Tibial nerve (tissue), 4 donors: ENCODE data around the gene FOSL2. TPM values are rescaled to one million over a fixed set of nuclear protein-coding genes. Genes with fewer than 3 reads are reported as not detected.

ENCODE experiments used
- DNase-seq, 2 donors: peaks; one replicate each; pipeline ENCODE4 v3.0.0-alpha.2; 2019; ENCODE audit warnings: low spot score in 2 of 2
- H3K27ac ChIP-seq, 4 donors: fragments of 200-600 bp; sonication (generic) in 3 of 4; one replicate each; pipeline ENCODE4 v1.5.1; 2017 to 2019; ENCODE audit warnings: mild to moderate bottlenecking in 1 of 4
- H3K27me3 ChIP-seq, 2 donors: fragments of 200-600 bp; sonication (generic) in 1 of 2; one replicate each; pipeline versions ENCODE4 v1.5.1 to v1.6.0; 2017 to 2019
- H3K36me3 ChIP-seq, 3 donors: fragments of 200-600 bp; sonication (generic); one replicate each; pipeline ENCODE4 v1.5.1; 2018 to 2019
- H3K4me1 ChIP-seq, 4 donors: fragments of 200-600 bp; sonication (generic) in 3 of 4; one replicate each; pipeline ENCODE4 v1.5.1; 2017 to 2019
- H3K4me3 ChIP-seq, 4 donors: fragments of 200-600 bp; sonication (generic) in 3 of 4; one replicate each; pipeline ENCODE4 v1.5.1; 2017 to 2019; ENCODE audit warnings: mild to moderate bottlenecking in 1 of 4, moderate library complexity in 1 of 4
- H3K9me3 ChIP-seq, 4 donors: fragments of 200-600 bp; sonication (generic) in 3 of 4; one replicate each; pipeline ENCODE4 v1.5.1; 2017 to 2019
- CTCF ChIP-seq, 5 experiments: fragments of 200-600 bp in 3 of 5; fragments of 450-650 bp in 2 of 5; sonication (generic) in 3 of 5; IDR thresholded peaks; one replicate each; pipeline ENCODE4 v1.5.1; 2016 to 2019; ENCODE audit warnings: antibody characterized with exemption in 5 of 5, mild to moderate bottlenecking in 3 of 5, moderate library complexity in 2 of 5
- EP300 ChIP-seq, 2 donors: sonication (generic); formaldehyde crosslinking; IDR thresholded peaks; one replicate each; pipeline ENCODE4 v1.6.1; 2017; ENCODE audit warnings: antibody characterized with exemption in 2 of 2, mild to moderate bottlenecking in 1 of 2
- POLR2A ChIP-seq, 2 donors: fragments of 450-650 bp; IDR thresholded peaks; one replicate each; pipeline ENCODE4 v1.6.1; 2017; ENCODE audit warnings: antibody characterized with exemption in 2 of 2, mild to moderate bottlenecking in 2 of 2, moderate library complexity in 2 of 2
- WGBS, 2 donors: methylation state at CpG; one replicate each; pipeline ENCODE4 v1.1.5; 2018; 5-methylcytosine and 5-hydroxymethylcytosine counted together
- total RNA-seq, 4 donors: library from RNA; depleted of rRNA; stranded (reverse); fragments of >200 nt; gene quantifications; one replicate each; pipeline ENCODE4 v1.1.0, GENCODE V29; 2016

FOSL2 gene
- total RNA-seq, 4 donors from 2014 or later: 141 to 207 (median 190) TPM

- Histone ChIP-seq H3K9me3 (no peaks in the 10 kb centered on the region), H3K36me3 (no peaks in the 10 kb centered on the region), H3K27ac (no peak overlapping the region), H3K27me3 (no peaks in the 10 kb centered on the region), H3K4me1 (no peaks in the 10 kb centered on the region), H3K4me3 (no peak overlapping the region)
- TF ChIP-seq POLR2A (IDR thresholded peaks at IDR 0.05) (no peak), CTCF (IDR thresholded peaks at IDR 0.05) (no peak), EP300 (IDR thresholded peaks at IDR 0.05) (no peak)
- no peak for DNase-seq
- 51 to 53% methylated on average over 3 of the region's 3 CpGs for WGBS, 2 donors
These were observed 49.7 kb downstream of the FOSL2 start for GRCh38 chr2:28442328-28442727.

DNA sequence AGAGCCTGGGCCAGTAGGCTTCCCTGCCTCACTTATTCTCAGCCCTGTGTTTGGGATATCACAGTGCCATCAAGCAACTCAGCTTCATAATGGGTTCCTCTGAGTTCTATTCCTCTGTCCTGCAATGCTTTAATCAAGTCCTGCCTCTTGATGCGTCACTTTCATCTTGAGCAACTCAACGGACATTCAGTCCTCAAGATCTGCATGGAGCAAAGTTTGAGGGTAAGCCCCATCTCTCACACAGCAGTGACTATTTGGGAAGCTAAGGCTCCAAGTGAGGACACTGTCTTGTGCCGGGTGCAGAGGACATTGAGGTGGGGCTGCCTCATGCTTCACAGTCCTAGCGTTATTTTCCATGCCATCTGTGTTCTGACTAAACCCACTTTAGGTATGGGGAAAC is 52.3 kb downstream of the FOSL2 start:
- WGBS, 2 donors: 93 to 95% methylated on average over 4 of the region's 4 CpGs
- DNase-seq: no peak
- Histone ChIP-seq H3K27ac (no peak overlapping the region), H3K27me3 (no peaks in the 10 kb centered on the region), H3K4me3 (no peak overlapping the region), H3K4me1 (peaks cover 0 to 18% (median 4%) of the 10 kb centered on the region in 4 donors), H3K9me3 (no peaks in the 10 kb centered on the region), H3K36me3 (no peaks in the 10 kb centered on the region)
- TF ChIP-seq CTCF (IDR thresholded peaks at IDR 0.05) (no peak), EP300 (IDR thresholded peaks at IDR 0.05) (no peak), POLR2A (IDR thresholded peaks at IDR 0.05) (no peak)

DNA sequence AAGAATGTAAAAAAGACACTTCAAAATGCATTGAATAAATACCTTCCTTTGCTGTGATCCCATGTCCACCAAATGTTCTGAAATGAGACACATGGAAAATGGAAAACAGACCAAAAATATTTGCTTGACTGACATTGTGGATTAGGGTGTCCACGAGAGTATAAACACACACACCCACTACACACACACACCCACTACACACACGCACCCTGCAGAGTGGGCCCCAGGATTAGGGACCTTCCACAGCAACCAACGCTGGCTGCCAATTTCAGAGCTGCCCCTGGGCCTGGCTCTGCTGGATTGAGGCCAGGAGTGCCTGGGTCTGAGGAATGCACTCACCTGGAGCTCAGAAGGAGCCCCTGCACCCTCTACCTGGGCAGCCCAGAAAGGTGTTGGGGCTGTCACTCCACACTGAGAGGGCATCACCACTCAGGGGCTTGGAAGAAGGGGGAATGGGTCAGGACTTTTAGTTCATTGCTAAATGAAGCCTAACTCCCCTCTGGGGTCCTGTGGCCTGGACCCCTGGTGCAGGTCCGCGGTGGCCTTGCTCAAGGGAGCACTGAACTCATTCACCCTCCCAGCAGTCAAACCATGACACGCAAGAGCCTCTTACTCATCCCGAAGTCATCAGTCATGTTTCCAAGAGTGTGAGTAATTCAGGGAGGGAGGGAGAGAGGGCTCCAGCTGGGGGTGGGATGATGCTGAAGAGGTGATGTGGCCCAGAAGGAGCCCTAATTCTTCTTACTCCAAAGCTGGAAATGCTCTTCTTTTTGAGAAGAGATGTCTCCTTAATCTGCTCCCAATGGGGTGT is 53.0 kb downstream of the FOSL2 start:
- Histone ChIP-seq H3K36me3 (no peaks in the 10 kb centered on the region), H3K4me3 (no peak overlapping the region), H3K4me1 (peaks cover 0 to 18% (median 4%) of the 10 kb centered on the region in 4 donors), H3K27me3 (no peaks in the 10 kb centered on the region), H3K27ac (no peak overlapping the region), H3K9me3 (no peaks in the 10 kb centered on the region)
- DNase-seq: no peak
- no peak for TF ChIP-seq CTCF (IDR thresholded peaks at IDR 0.05)
- no peak for TF ChIP-seq POLR2A (IDR thresholded peaks at IDR 0.05)
- TF ChIP-seq EP300 (IDR thresholded peaks at IDR 0.05): no peak
- WGBS, 2 donors: 57 to 62% methylated on average over 5 to 6 of the region's 7 CpGs

- Histone ChIP-seq H3K4me1 (peaks cover 0 to 18% (median 4%) of the 10 kb centered on the region in 4 donors), H3K9me3 (no peaks in the 10 kb centered on the region), H3K27ac (no peak overlapping the region), H3K27me3 (no peaks in the 10 kb centered on the region), H3K36me3 (no peaks in the 10 kb centered on the region), H3K4me3 (no peak overlapping the region)
- DNase-seq: no peak
- no peak for TF ChIP-seq EP300 (IDR thresholded peaks at IDR 0.05)
- TF ChIP-seq POLR2A (IDR thresholded peaks at IDR 0.05): no peak
- no peak for TF ChIP-seq CTCF (IDR thresholded peaks at IDR 0.05)
These were observed 53.9 kb downstream of the FOSL2 start for GRCh38 chr2:28446531-28446930.

DNA sequence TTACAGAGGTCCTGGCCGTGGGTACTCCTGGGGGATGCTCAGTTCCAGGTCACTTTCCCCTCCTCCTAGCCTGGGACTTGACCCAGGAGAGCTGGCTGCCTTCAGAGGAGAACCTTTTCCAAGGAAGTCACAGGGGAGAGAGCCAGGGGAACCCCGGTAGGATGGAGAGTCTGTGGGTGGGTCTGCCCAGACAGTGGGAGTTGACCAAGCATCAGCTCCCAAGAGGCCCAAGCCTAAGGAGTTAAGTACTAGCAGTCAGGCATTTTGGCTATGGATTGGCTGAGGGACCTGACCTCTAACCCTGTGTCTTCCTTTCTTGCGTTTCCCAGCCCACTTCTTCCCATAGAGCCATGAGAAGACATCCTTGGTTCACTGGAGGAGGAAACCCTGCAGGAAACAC is 54.4 kb downstream of the FOSL2 start:
- Histone ChIP-seq H3K36me3 (no peaks in the 10 kb centered on the region), H3K27ac (no peak overlapping the region), H3K4me3 (no peak overlapping the region), H3K9me3 (no peaks in the 10 kb centered on the region), H3K4me1 (peaks cover 0 to 18% (median 4%) of the 10 kb centered on the region in 4 donors), H3K27me3 (no peaks in the 10 kb centered on the region)
- WGBS, 2 donors: 45 to 50% methylated on average over 3 of the region's 3 CpGs
- no peak for DNase-seq
- no peak for TF ChIP-seq EP300 (IDR thresholded peaks at IDR 0.05)
- TF ChIP-seq CTCF (IDR thresholded peaks at IDR 0.05): no peak
- TF ChIP-seq POLR2A (IDR thresholded peaks at IDR 0.05): no peak
